Measurements from ENCODE around the gene INSRR.

The INSRR gene

GRCh38 chr1:156844638-156845037, 14.3 kb downstream of the INSRR start:
- WGBS (ENCODE audit: insufficient coverage): 41% methylated on average over 4 of the region's 14 CpGs
- H3K27ac ChIP-seq (ENCODE audit: insufficient read depth in 1 of 2, low read depth in 1 of 2, low read length in 2 of 2, poor library complexity in 1 of 2, severe bottlenecking in 2 of 2): no peak overlapping the region
- peak overlapping the region in 3 of 7 experiments; percentile 43 to 61 (median 45) for H3K4me3 ChIP-seq (ENCODE audit: control insufficient read depth in 1 of 7, extremely low read depth in 1 of 7, insufficient read depth in 4 of 7, low read depth in 2 of 7, low read length in 6 of 7)
- peaks cover 0 to 90% (median 44%) of the 10 kb centered on the region in 5 experiments for H3K27me3 ChIP-seq (replicated peaks in 2 of 5; ENCODE audit: control insufficient read depth in 4 of 5, insufficient read depth in 5 of 5, low read length in 4 of 5)
- no peaks in the 10 kb centered on the region for H3K9me3 ChIP-seq (ENCODE audit: control extremely low read depth in 1 of 5, control insufficient read depth in 4 of 5, insufficient read depth in 2 of 5, low read depth in 1 of 5, low read length in 4 of 5)
- DNase-seq: no peak
- CTCF ChIA-PET: interaction anchor here (2.4 to 7.3 kb wide), 2 partner anchors 14 to 46 kb away, joined by 7 to 72 read pairs; partner anchors contain the start of genes INSRR and NTRK1
- no peaks in the 10 kb centered on the region for H3K36me3 ChIP-seq (ENCODE audit: control insufficient read depth in 4 of 4, insufficient read depth in 4 of 4, low read length in 3 of 4)
- POLR2A ChIA-PET: no interaction called here
- H3K4me1 ChIP-seq (ENCODE audit: control extremely low read depth in 1 of 4, control insufficient read depth in 4 of 4, insufficient read depth in 4 of 4, low read length in 3 of 4): peaks cover 0 to 20% (median 15%) of the 10 kb centered on the region in 4 experiments

GRCh38 chr1:156844102-156844501, 14.8 kb downstream of the INSRR start:
- H3K27me3 ChIP-seq (replicated peaks in 2 of 5; ENCODE audit: control insufficient read depth in 4 of 5, insufficient read depth in 5 of 5, low read length in 4 of 5): peaks cover 0 to 89% (median 46%) of the 10 kb centered on the region in 5 experiments
- POLR2A ChIA-PET: no interaction called here
- H3K36me3 ChIP-seq (ENCODE audit: control insufficient read depth in 4 of 4, insufficient read depth in 4 of 4, low read length in 3 of 4): no peaks in the 10 kb centered on the region
- no peak overlapping the region for H3K4me3 ChIP-seq (ENCODE audit: control insufficient read depth in 1 of 7, extremely low read depth in 1 of 7, insufficient read depth in 4 of 7, low read depth in 2 of 7, low read length in 6 of 7)
- CTCF ChIA-PET: interaction anchor here (1.0 to 7.3 kb wide), 4 partner anchors 15 to 83 kb away, joined by 3 to 72 read pairs (median 6); partner anchors contain the start of genes INSRR and NTRK1
- 39% methylated on average over 4 of the region's 6 CpGs for WGBS (ENCODE audit: insufficient coverage)
- H3K4me1 ChIP-seq (ENCODE audit: control extremely low read depth in 1 of 4, control insufficient read depth in 4 of 4, insufficient read depth in 4 of 4, low read length in 3 of 4): peaks cover 0 to 20% (median 15%) of the 10 kb centered on the region in 4 experiments
- peak in 1 of 3 donors; percentile 24 for DNase-seq
- no peaks in the 10 kb centered on the region for H3K9me3 ChIP-seq (ENCODE audit: control extremely low read depth in 1 of 5, control insufficient read depth in 4 of 5, insufficient read depth in 2 of 5, low read depth in 1 of 5, low read length in 4 of 5)
- H3K27ac ChIP-seq (ENCODE audit: insufficient read depth in 1 of 2, low read depth in 1 of 2, low read length in 2 of 2, poor library complexity in 1 of 2, severe bottlenecking in 2 of 2): no peak overlapping the region

GRCh38 chr1:156842618-156843300, 16.2 kb downstream of the INSRR start:
- 90% methylated on average over 6 of the region's 9 CpGs for WGBS (ENCODE audit: insufficient coverage)
- Histone ChIP-seq H3K36me3 (ENCODE audit: control insufficient read depth in 4 of 4, insufficient read depth in 4 of 4, low read length in 3 of 4) (no peaks in the 10 kb centered on the region), H3K4me1 (ENCODE audit: control extremely low read depth in 1 of 4, control insufficient read depth in 4 of 4, insufficient read depth in 4 of 4, low read length in 3 of 4) (peaks cover 0 to 13% (median 9%) of the 10 kb centered on the region in 4 experiments), H3K4me3 (ENCODE audit: control insufficient read depth in 1 of 7, extremely low read depth in 1 of 7, insufficient read depth in 4 of 7, low read depth in 2 of 7, low read length in 6 of 7) (no peak overlapping the region), H3K9me3 (ENCODE audit: control extremely low read depth in 1 of 5, control insufficient read depth in 4 of 5, insufficient read depth in 2 of 5, low read depth in 1 of 5, low read length in 4 of 5) (no peaks in the 10 kb centered on the region), H3K27me3 (replicated peaks in 2 of 5; ENCODE audit: control insufficient read depth in 4 of 5, insufficient read depth in 5 of 5, low read length in 4 of 5) (peaks cover 0 to 79% (median 36%) of the 10 kb centered on the region in 5 experiments), H3K27ac (ENCODE audit: insufficient read depth in 1 of 2, low read depth in 1 of 2, low read length in 2 of 2, poor library complexity in 1 of 2, severe bottlenecking in 2 of 2) (no peak overlapping the region)
- POLR2A ChIA-PET: no interaction called here
- no peak for DNase-seq
- CTCF ChIA-PET: interaction anchor here (1.2 to 7.3 kb wide), 2 partner anchors 16 to 85 kb away, joined by 3 to 72 read pairs; partner anchors contain the start of genes INSRR and NTRK1

- no peak overlapping the region for H3K27ac ChIP-seq (ENCODE audit: insufficient read depth in 1 of 2, low read depth in 1 of 2, low read length in 2 of 2, poor library complexity in 1 of 2, severe bottlenecking in 2 of 2)
- POLR2A ChIA-PET: interaction anchor here (0.5 to 0.6 kb wide), 2 partner anchors 14 to 566 kb away, joined by 3 to 5 read pairs; no protein-coding TSS in a partner anchor
- no peaks in the 10 kb centered on the region for H3K9me3 ChIP-seq (ENCODE audit: control extremely low read depth in 1 of 5, control insufficient read depth in 4 of 5, insufficient read depth in 2 of 5, low read depth in 1 of 5, low read length in 4 of 5)
- 80% methylated on average over 10 of the region's 16 CpGs for WGBS (ENCODE audit: insufficient coverage)
- no peak overlapping the region for H3K4me3 ChIP-seq (ENCODE audit: control insufficient read depth in 1 of 7, extremely low read depth in 1 of 7, insufficient read depth in 4 of 7, low read depth in 2 of 7, low read length in 6 of 7)
- CTCF ChIA-PET: interaction anchor here (0.6 to 7.3 kb wide), 5 partner anchors 19 to 152 kb away, joined by 3 to 119 read pairs (median 4); partner anchors contain the start of genes INSRR, NTRK1 and PEAR1
- no peaks in the 10 kb centered on the region for H3K36me3 ChIP-seq (ENCODE audit: control insufficient read depth in 4 of 4, insufficient read depth in 4 of 4, low read length in 3 of 4)
- DNase-seq: peak in 1 of 3 donors; percentile 21
- H3K4me1 ChIP-seq (ENCODE audit: control extremely low read depth in 1 of 4, control insufficient read depth in 4 of 4, insufficient read depth in 4 of 4, low read length in 3 of 4): peaks cover 0 to 13% (median 9%) of the 10 kb centered on the region in 4 experiments
- H3K27me3 ChIP-seq (replicated peaks in 2 of 5; ENCODE audit: control insufficient read depth in 4 of 5, insufficient read depth in 5 of 5, low read length in 4 of 5): peaks cover 0 to 65% (median 34%) of the 10 kb centered on the region in 5 experiments
Measured at GRCh38 chr1:156841295-156841855, 17.5 kb downstream of the INSRR start.

- Histone ChIP-seq H3K27ac (ENCODE audit: insufficient read depth in 1 of 2, low read depth in 1 of 2, low read length in 2 of 2, poor library complexity in 1 of 2, severe bottlenecking in 2 of 2) (no peak overlapping the region), H3K27me3 (replicated peaks in 2 of 5; ENCODE audit: control insufficient read depth in 4 of 5, insufficient read depth in 5 of 5, low read length in 4 of 5) (peaks cover 0 to 60% (median 34%) of the 10 kb centered on the region in 5 experiments), H3K36me3 (ENCODE audit: control insufficient read depth in 4 of 4, insufficient read depth in 4 of 4, low read length in 3 of 4) (no peaks in the 10 kb centered on the region), H3K4me3 (ENCODE audit: control insufficient read depth in 1 of 7, extremely low read depth in 1 of 7, insufficient read depth in 4 of 7, low read depth in 2 of 7, low read length in 6 of 7) (no peak overlapping the region), H3K4me1 (ENCODE audit: control extremely low read depth in 1 of 4, control insufficient read depth in 4 of 4, insufficient read depth in 4 of 4, low read length in 3 of 4) (peaks cover 0 to 13% (median 9%) of the 10 kb centered on the region in 4 experiments), H3K9me3 (ENCODE audit: control extremely low read depth in 1 of 5, control insufficient read depth in 4 of 5, insufficient read depth in 2 of 5, low read depth in 1 of 5, low read length in 4 of 5) (no peaks in the 10 kb centered on the region)
- POLR2A ChIA-PET: interaction anchor here (0.5 kb wide), 1 partner anchor 565 kb away, joined by 5 read pairs; no protein-coding TSS in a partner anchor
- WGBS (ENCODE audit: insufficient coverage): 73% methylated on average over 6 of the region's 14 CpGs
- no peak for DNase-seq
- CTCF ChIA-PET: interaction anchor here (0.6 to 7.3 kb wide), 4 partner anchors 19 to 90 kb away, joined by 3 to 119 read pairs (median 52); partner anchors contain the start of genes INSRR, NTRK1 and PEAR1
Measured at GRCh38 chr1:156840898-156841279, 18.0 kb downstream of the INSRR start.

- no peak for DNase-seq
- H3K4me1 ChIP-seq (ENCODE audit: control extremely low read depth in 1 of 4, control insufficient read depth in 4 of 4, insufficient read depth in 4 of 4, low read length in 3 of 4): peaks cover 0 to 9% (median 8%) of the 10 kb centered on the region in 4 experiments
- peaks cover 0 to 55% (median 34%) of the 10 kb centered on the region in 5 experiments for H3K27me3 ChIP-seq (replicated peaks in 2 of 5; ENCODE audit: control insufficient read depth in 4 of 5, insufficient read depth in 5 of 5, low read length in 4 of 5)
- 79% methylated on average over 6 of the region's 8 CpGs for WGBS (ENCODE audit: insufficient coverage)
- CTCF ChIA-PET: interaction anchor here (0.6 to 7.3 kb wide), 4 partner anchors 20 to 91 kb away, joined by 3 to 119 read pairs (median 52); partner anchors contain the start of genes INSRR, NTRK1 and PEAR1
- no peaks in the 10 kb centered on the region for H3K36me3 ChIP-seq (ENCODE audit: control insufficient read depth in 4 of 4, insufficient read depth in 4 of 4, low read length in 3 of 4)
- H3K27ac ChIP-seq (ENCODE audit: insufficient read depth in 1 of 2, low read depth in 1 of 2, low read length in 2 of 2, poor library complexity in 1 of 2, severe bottlenecking in 2 of 2): no peak overlapping the region
- no peaks in the 10 kb centered on the region for H3K9me3 ChIP-seq (ENCODE audit: control extremely low read depth in 1 of 5, control insufficient read depth in 4 of 5, insufficient read depth in 2 of 5, low read depth in 1 of 5, low read length in 4 of 5)
- POLR2A ChIA-PET: no interaction called here
- no peak overlapping the region for H3K4me3 ChIP-seq (ENCODE audit: control insufficient read depth in 1 of 7, extremely low read depth in 1 of 7, insufficient read depth in 4 of 7, low read depth in 2 of 7, low read length in 6 of 7)
Measured at GRCh38 chr1:156840186-156840897, 18.6 kb downstream of the INSRR start.
